ENCODE results near the gene PLCB1. TPM values are rescaled to one million over a fixed set of nuclear protein-coding genes. Genes with fewer than 3 reads are reported as not detected.

PLCB1 gene
- total RNA-seq (ENCODE audit: low replicate concordance), result 6.6 and 7.6 TPM in 2 replicates

GRCh38 chr20:8131598-8132483 lies at the start of gene PLCB1:
TSS of gene PLCB1 (plus strand) at chr20:8132266. CDS start at chr20:8132652, 386 bp downstream.

Other genes starting within 250 kb of the PLCB1 start
- gene HAO1, start 191.8 kb upstream of the PLCB1 start, total RNA-seq (ENCODE audit: low replicate concordance), result not detected in 2 replicates
- 12.3 and 29.4 TPM in 2 replicates for gene TMX4, start 112.5 kb upstream of the PLCB1 start, total RNA-seq (ENCODE audit: low replicate concordance)

Measured in smooth muscle cell of the coronary artery (primary cell).